ENCODE results near the gene SSC5D.

Gene SSC5D

GRCh38 chr19:55473225-55474012, 14.8 kb upstream of the SSC5D start:
- peak; percentile 54 for TF ChIP-seq POLR2A (IDR thresholded peaks at IDR 0.05; ENCODE audit: low read depth, low read length)
- FAIRE-seq, result no peak
- peak; percentile 89 for DNase-seq (ENCODE audit: insufficient read length, low spot score)

GRCh38 chr19:55474269-55475265, 13.7 kb upstream of the SSC5D start:
- no peak for FAIRE-seq
- DNase-seq (ENCODE audit: insufficient read length, low spot score), result no peak
- peak; percentile 28; the same call in 1 of the 2 replicates for TF ChIP-seq POLR2A (IDR thresholded peaks at IDR 0.05; ENCODE audit: low read depth, low read length)

- peak; percentile 100 for DNase-seq (ENCODE audit: insufficient read length, low spot score)
- TF ChIP-seq POLR2A (IDR thresholded peaks at IDR 0.05; ENCODE audit: low read depth, low read length), result peak; percentile 32; the same call in 1 of the 2 replicates
- no peak for FAIRE-seq
These were observed 12.0 kb upstream of the SSC5D start, which contains the start of gene ZNF628 for GRCh38 chr19:55476100-55476775. Gene ZNF628 (plus strand): TSS chr19:55476617. CDS start chr19:55479911, 3,294 bp downstream.

GRCh38 chr19:55477905-55478304, 10.3 kb upstream of the SSC5D start:
- DNase-seq (ENCODE audit: insufficient read length, low spot score), result no peak
- FAIRE-seq, result no peak
- TF ChIP-seq POLR2A (IDR thresholded peaks at IDR 0.05; ENCODE audit: low read depth, low read length), result no peak

- TF ChIP-seq POLR2A (IDR thresholded peaks at IDR 0.05; ENCODE audit: low read depth, low read length), result no peak
- FAIRE-seq (no peak), DNase-seq (ENCODE audit: insufficient read length, low spot score) (no peak)
These were observed 9.9 kb upstream of the SSC5D start for GRCh38 chr19:55478364-55478763.

GRCh38 chr19:55479045-55479444, 9.2 kb upstream of the SSC5D start:
- TF ChIP-seq POLR2A (IDR thresholded peaks at IDR 0.05; ENCODE audit: low read depth, low read length), result no peak

GRCh38 chr19:55479451-55480230, 8.6 kb upstream of the SSC5D start:
- FAIRE-seq, result no peak
- DNase-seq (ENCODE audit: insufficient read length, low spot score), result no peak
- TF ChIP-seq POLR2A (IDR thresholded peaks at IDR 0.05; ENCODE audit: low read depth, low read length), result no peak

More at GRCh38 chr19:55479045-55479444, 9.2 kb upstream of the SSC5D start:
- no peak for DNase-seq (ENCODE audit: insufficient read length, low spot score)
- FAIRE-seq, result no peak

- FAIRE-seq (no peak), DNase-seq (ENCODE audit: insufficient read length, low spot score) (no peak)
- TF ChIP-seq POLR2A (IDR thresholded peaks at IDR 0.05; ENCODE audit: low read depth, low read length), result no peak
These were observed 7.0 kb upstream of the SSC5D start for GRCh38 chr19:55481148-55481793.

GRCh38 chr19:55481794-55482155, 6.5 kb upstream of the SSC5D start:
- no peak for FAIRE-seq
- TF ChIP-seq POLR2A (IDR thresholded peaks at IDR 0.05; ENCODE audit: low read depth, low read length), result no peak
- no peak for DNase-seq (ENCODE audit: insufficient read length, low spot score)

- FAIRE-seq (no peak), DNase-seq (ENCODE audit: insufficient read length, low spot score) (no peak)
- no peak for TF ChIP-seq POLR2A (IDR thresholded peaks at IDR 0.05; ENCODE audit: low read depth, low read length)
These were observed 5.9 kb upstream of the SSC5D start for GRCh38 chr19:55482156-55482961.

- no peak for TF ChIP-seq POLR2A (IDR thresholded peaks at IDR 0.05; ENCODE audit: low read depth, low read length)
- DNase-seq (ENCODE audit: insufficient read length, low spot score), result no peak
- no peak for FAIRE-seq
These were observed 5.1 kb upstream of the SSC5D start for GRCh38 chr19:55482967-55483705.
